ENCODE data around the gene NDUFS8.

Gene NDUFS8

GRCh38 chr11:68016161-68016903 is 14.1 kb upstream of the NDUFS8 start:
- DNase-seq (ENCODE audit: low read depth) = no peak

GRCh38 chr11:68016904-68017817 is 13.3 kb upstream of the NDUFS8 start:
- DNase-seq (ENCODE audit: low read depth) = no peak

- no peak for DNase-seq (ENCODE audit: low read depth)
Observed at GRCh38 chr11:68017980-68018729, 12.3 kb upstream of the NDUFS8 start.

GRCh38 chr11:68018730-68019190 is 11.7 kb upstream of the NDUFS8 start:
- no peak for DNase-seq (ENCODE audit: low read depth)

GRCh38 chr11:68019486-68019885 is 11.0 kb upstream of the NDUFS8 start:
- no peak for DNase-seq (ENCODE audit: low read depth)

GRCh38 chr11:68020575-68020974 is 9.9 kb upstream of the NDUFS8 start:
- no peak for DNase-seq (ENCODE audit: low read depth)

GRCh38 chr11:68021167-68021787 is 9.2 kb upstream of the NDUFS8 start:
- DNase-seq (ENCODE audit: low read depth) = no peak

- no peak for DNase-seq (ENCODE audit: low read depth)
Observed at GRCh38 chr11:68022531-68022930, 8.0 kb upstream of the NDUFS8 start.

- DNase-seq (ENCODE audit: low read depth) = no peak
Observed at GRCh38 chr11:68024508-68024907, 6.0 kb upstream of the NDUFS8 start.

- no peak for DNase-seq (ENCODE audit: low read depth)
Observed at GRCh38 chr11:68025047-68025446, 5.4 kb upstream of the NDUFS8 start.

GRCh38 chr11:68026391-68027105 is 3.9 kb upstream of the NDUFS8 start:
- no peak for DNase-seq (ENCODE audit: low read depth)

- no peak for DNase-seq (ENCODE audit: low read depth)
Observed at GRCh38 chr11:68027667-68028066, 2.8 kb upstream of the NDUFS8 start.

- DNase-seq (ENCODE audit: low read depth) = no peak
Observed at GRCh38 chr11:68028802-68029545, 1.5 kb upstream of the NDUFS8 start.

- no peak for DNase-seq (ENCODE audit: low read depth)
Observed at GRCh38 chr11:68031144-68031464, 623 bp downstream of the NDUFS8 start.

- no peak for DNase-seq (ENCODE audit: low read depth)
Observed at GRCh38 chr11:68032003-68032402, 1.5 kb downstream of the NDUFS8 start.

GRCh38 chr11:68032997-68033707 is 2.7 kb downstream of the NDUFS8 start:
- no peak for DNase-seq (ENCODE audit: low read depth)

- DNase-seq (ENCODE audit: low read depth) = no peak
Observed at GRCh38 chr11:68033708-68034045, 3.2 kb downstream of the NDUFS8 start.

GRCh38 chr11:68035266-68035876 is 4.9 kb downstream of the NDUFS8 start:
- DNase-seq (ENCODE audit: low read depth) = no peak

- no peak for DNase-seq (ENCODE audit: low read depth)
Observed at GRCh38 chr11:68036141-68036716, 5.7 kb downstream of the NDUFS8 start.
